Type B pancreatic cell (in vitro differentiated cells): ENCODE results near the gene MACF1. TPM values are rescaled to one million over a fixed set of nuclear protein-coding genes. Genes with fewer than 3 reads are reported as not detected.

Experiments
- DNase-seq: peaks from one replicate; pipeline ENCODE4 v3.0.0; 2021; ENCODE audit warnings: mixed read lengths; ENCODE audit not compliant: unreplicated experiment; ENCODE audit errors: extremely low spot score
- H3K27ac Mint-ChIP-seq: 2 replicates; pipeline ENCODE4 v1.8.0; 2021; ENCODE audit warnings: mild to moderate bottlenecking, mixed read lengths
- H3K27me3 Mint-ChIP-seq: 2 replicates; pipeline ENCODE4 v1.8.0; 2021; ENCODE audit warnings: mixed read lengths
- H3K36me3 Mint-ChIP-seq: 2 replicates; pipeline ENCODE4 v1.8.0; 2021; ENCODE audit warnings: mixed read lengths
- H3K4me1 Mint-ChIP-seq: one replicate; pipeline ENCODE4 v1.8.0; 2021; ENCODE audit warnings: mixed read lengths; ENCODE audit not compliant: unreplicated experiment
- H3K4me3 Mint-ChIP-seq: 2 replicates; pipeline ENCODE4 v1.8.0; 2021; ENCODE audit warnings: mild to moderate bottlenecking, mixed read lengths
- H3K9me3 Mint-ChIP-seq: 2 replicates; pipeline ENCODE4 v1.8.0; 2021; ENCODE audit warnings: mixed read lengths
- CTCF ChIP-seq: fragments of 200-600 bp; sonication (generic); conservative IDR thresholded peaks from 2 replicates; pipeline ENCODE4 v1.5.0; 2021; ENCODE audit warnings: antibody characterized with exemption, mild to moderate bottlenecking
- total RNA-seq: library from RNA; stranded (reverse); gene quantifications from 2 replicates; pipeline ENCODE4 v1.2.1, GENCODE V29; 2021; ENCODE audit warnings: low replicate concordance

The MACF1 gene
- total RNA-seq, 1 donor from 2014 or later = 201 TPM

GRCh38 chr1:39167632-39168209 is 36.8 kb upstream of the MACF1 start:
- H3K27ac Mint-ChIP-seq = peak overlapping the region; percentile 12
- no peak for TF ChIP-seq CTCF
- H3K36me3 Mint-ChIP-seq = no peaks in the 10 kb centered on the region
- no peak overlapping the region for H3K4me3 Mint-ChIP-seq
- H3K4me1 Mint-ChIP-seq = peaks cover 45% of the 10 kb centered on the region
- no peaks in the 10 kb centered on the region for H3K9me3 Mint-ChIP-seq
- H3K27me3 Mint-ChIP-seq = no peaks in the 10 kb centered on the region
- no peak for DNase-seq

GRCh38 chr1:39168301-39169080 is 36.0 kb upstream of the MACF1 start:
- no peaks in the 10 kb centered on the region for H3K9me3 Mint-ChIP-seq
- peak overlapping the region; percentile 12 for H3K27ac Mint-ChIP-seq
- H3K27me3 Mint-ChIP-seq = no peaks in the 10 kb centered on the region
- H3K36me3 Mint-ChIP-seq = no peaks in the 10 kb centered on the region
- no peak overlapping the region for H3K4me3 Mint-ChIP-seq
- TF ChIP-seq CTCF = no peak
- H3K4me1 Mint-ChIP-seq = peaks cover 51% of the 10 kb centered on the region
- DNase-seq = no peak

- DNase-seq = no peak
Measured at GRCh38 chr1:39170731-39171667, 33.5 kb upstream of the MACF1 start.

GRCh38 chr1:39173119-39173994 is 31.1 kb upstream of the MACF1 start:
- peak; percentile 27 for TF ChIP-seq CTCF
- no peak for DNase-seq
- Mint-ChIP-seq H3K27ac (peak overlapping the region; percentile 69), H3K9me3 (no peaks in the 10 kb centered on the region), H3K4me1 (peaks cover 58% of the 10 kb centered on the region), H3K27me3 (no peaks in the 10 kb centered on the region), H3K36me3 (no peaks in the 10 kb centered on the region), H3K4me3 (peak overlapping the region; percentile 50)

More at GRCh38 chr1:39170731-39171667, 33.5 kb upstream of the MACF1 start:
- Mint-ChIP-seq H3K27me3 (no peaks in the 10 kb centered on the region), H3K27ac (peak overlapping the region; percentile 16), H3K4me1 (peaks cover 54% of the 10 kb centered on the region), H3K4me3 (no peak overlapping the region), H3K9me3 (no peaks in the 10 kb centered on the region), H3K36me3 (no peaks in the 10 kb centered on the region)
- TF ChIP-seq CTCF = no peak

GRCh38 chr1:39173995-39174380 is 30.5 kb upstream of the MACF1 start:
- no peaks in the 10 kb centered on the region for H3K9me3 Mint-ChIP-seq
- no peak for TF ChIP-seq CTCF
- H3K27me3 Mint-ChIP-seq = no peaks in the 10 kb centered on the region
- H3K36me3 Mint-ChIP-seq = no peaks in the 10 kb centered on the region
- H3K4me3 Mint-ChIP-seq = peak overlapping the region; percentile 50
- H3K27ac Mint-ChIP-seq = peak overlapping the region; percentile 69
- peaks cover 62% of the 10 kb centered on the region for H3K4me1 Mint-ChIP-seq
- no peak for DNase-seq
